Body of pancreas (tissue), 4 donors: ENCODE results near the gene OAF.

Experiments used
- CTCF ChIP-seq, 7 experiments: fragments of 450-650 bp in 4 of 7; fragments of 200-600 bp in 3 of 7; sonication (generic) in 3 of 7; IDR thresholded peaks; one replicate each; pipeline ENCODE4 v1.5.1; 2016 to 2019; ENCODE audit warnings: antibody characterized with exemption in 7 of 7
- POLR2A ChIP-seq, 3 donors: fragments of 450-650 bp; IDR thresholded peaks; one replicate each; pipeline ENCODE4 v1.6.1; 2016; ENCODE audit warnings: antibody characterized with exemption in 3 of 3, mild to moderate bottlenecking in 2 of 3

- TF ChIP-seq CTCF (IDR thresholded peaks at IDR 0.05) (no peak), POLR2A (IDR thresholded peaks at IDR 0.05) (no peak)
These were observed 61.5 kb downstream of the OAF start for GRCh38 chr11:120272303-120272702.
